HepG2 (cell line): ENCODE results near the gene CCNT2. TPM values are rescaled to one million over a fixed set of nuclear protein-coding genes. Genes with fewer than 3 reads are reported as not detected.

Source experiments
- FOSL2 ChIP-seq: sonication (generic); formaldehyde crosslinking; IDR thresholded peaks from 2 replicates; pipeline ENCODE4 v1.4.0; 2020; ENCODE audit warnings: missing genetic modification reagents
- KDM6A ChIP-seq: IDR thresholded peaks from 2 replicates; pipeline ENCODE4 v1.6.1; 2016; ENCODE audit warnings: low read depth
- KLF12 ChIP-seq: sonication (generic); formaldehyde crosslinking; IDR thresholded peaks from 2 replicates; pipeline ENCODE4 v1.4.0; 2020; ENCODE audit warnings: missing genetic modification reagents, borderline replicate concordance
- NFKB2 ChIP-seq: sonication (generic); formaldehyde crosslinking; IDR thresholded peaks from 2 replicates; pipeline ENCODE4 v1.4.0; 2020; ENCODE audit warnings: missing genetic modification reagents, borderline replicate concordance
- PBX2 ChIP-seq: IDR thresholded peaks from 2 replicates; pipeline ENCODE4 v1.6.1; 2016; ENCODE audit warnings: control low read depth
- PRDM4 ChIP-seq: sonication (generic); formaldehyde crosslinking; IDR thresholded peaks from 2 replicates; pipeline ENCODE4 v1.9.0; 2021; ENCODE audit warnings: missing genetic modification reagents, borderline replicate concordance
- RFX1 ChIP-seq: fragments of 450-650 bp; IDR thresholded peaks from 2 replicates; pipeline ENCODE4 v1.6.1; 2017
- SOX5 ChIP-seq: IDR thresholded peaks from 2 replicates; pipeline ENCODE4 v1.6.1; 2016; ENCODE audit warnings: borderline replicate concordance
- SOX6 ChIP-seq, 2 experiments: fragments of 450-650 bp in 1 of 2; sonication (generic) in 1 of 2; formaldehyde crosslinking in 1 of 2; IDR thresholded peaks; 2 replicates each; pipeline versions ENCODE4 v1.4.0 to v1.6.1; 2017 to 2020; ENCODE audit warnings: antibody characterized with exemption in 1 of 2, mild to moderate bottlenecking in 1 of 2, missing genetic modification reagents in 1 of 2
- TBX3 ChIP-seq: fragments of 450-650 bp; IDR thresholded peaks from 2 replicates; pipeline ENCODE4 v1.6.1; 2017; ENCODE audit warnings: antibody characterized with exemption, mild to moderate bottlenecking, inconsistent platforms, borderline replicate concordance
- ZNF569 ChIP-seq: sonication (generic); formaldehyde crosslinking; IDR thresholded peaks from 2 replicates; pipeline ENCODE4 v1.5.0; 2020; ENCODE audit warnings: mild to moderate bottlenecking, missing genetic modification reagents, moderate library complexity, borderline replicate concordance
- polyA plus RNA-seq, 8 experiments: library from polyadenylated mRNA; depleted of rRNA in 3 of 8; stranded (reverse) in 7 of 8; unstranded in 1 of 8; fragments of >200 nt; fragmentation: Illumina TruSeq in 4 of 8; extraction: Trizol in 4 of 8; gene quantifications; 2 replicates each; pipeline versions ENCODE4 v1.2.1 to v1.2.3, GENCODE V29; 2011 to 2016; ENCODE audit warnings: low read depth in 4 of 8, missing spikeins in 1 of 8, mixed read lengths in 1 of 8; ENCODE audit not compliant: insufficient read depth in 1 of 8
- total RNA-seq, 5 experiments: library from RNA; depleted of rRNA; stranded (reverse); fragments of >200 nt; fragmentation: Illumina TruSeq; extraction: Trizol; gene quantifications; 2 replicates each; pipeline ENCODE4 v1.2.3, GENCODE V29; 2016; ENCODE audit warnings: low read depth in 1 of 5
- TF ChIP-seq, protein P1 (sequence below), 2 experiments: sonication (generic) in 1 of 2; formaldehyde crosslinking in 1 of 2; IDR thresholded peaks; 2 replicates each; pipeline versions ENCODE4 v1.4.0 to v1.6.1; 2016 to 2020; ENCODE audit warnings: borderline replicate concordance in 1 of 2, low read depth in 1 of 2, mild to moderate bottlenecking in 1 of 2, missing genetic modification reagents in 1 of 2
- TF ChIP-seq, protein P2 (sequence below): sonication (generic); formaldehyde crosslinking; IDR thresholded peaks from 2 replicates; pipeline ENCODE4 v1.8.0; 2022; ENCODE audit warnings: missing genetic modification reagents, mild to moderate bottlenecking, moderate library complexity, borderline replicate concordance
- TF ChIP-seq, protein P3 (sequence below): sonication (generic); formaldehyde crosslinking; IDR thresholded peaks from 2 replicates; pipeline ENCODE4 v1.5.0; 2020; ENCODE audit warnings: mild to moderate bottlenecking, missing genetic modification reagents

Gene CCNT2
- total and polyA plus RNA-seq, 2 of the 13 experiments (the other 11 are each of a cell fraction or from before 2014, with no cell fraction given): 22.1 to 34.4 TPM

GRCh38 chr2:134917888-134918525 is 615 bp upstream of the CCNT2 start (continued):
- TF ChIP-seq, protein P1, sequence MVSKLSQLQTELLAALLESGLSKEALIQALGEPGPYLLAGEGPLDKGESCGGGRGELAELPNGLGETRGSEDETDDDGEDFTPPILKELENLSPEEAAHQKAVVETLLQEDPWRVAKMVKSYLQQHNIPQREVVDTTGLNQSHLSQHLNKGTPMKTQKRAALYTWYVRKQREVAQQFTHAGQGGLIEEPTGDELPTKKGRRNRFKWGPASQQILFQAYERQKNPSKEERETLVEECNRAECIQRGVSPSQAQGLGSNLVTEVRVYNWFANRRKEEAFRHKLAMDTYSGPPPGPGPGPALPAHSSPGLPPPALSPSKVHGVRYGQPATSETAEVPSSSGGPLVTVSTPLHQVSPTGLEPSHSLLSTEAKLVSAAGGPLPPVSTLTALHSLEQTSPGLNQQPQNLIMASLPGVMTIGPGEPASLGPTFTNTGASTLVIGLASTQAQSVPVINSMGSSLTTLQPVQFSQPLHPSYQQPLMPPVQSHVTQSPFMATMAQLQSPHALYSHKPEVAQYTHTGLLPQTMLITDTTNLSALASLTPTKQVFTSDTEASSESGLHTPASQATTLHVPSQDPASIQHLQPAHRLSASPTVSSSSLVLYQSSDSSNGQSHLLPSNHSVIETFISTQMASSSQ (IDR thresholded peaks at IDR 0.05; ENCODE audit: low read depth): peak; percentile 10; the same call in 1 of the 2 replicates
- TF ChIP-seq, protein P1 (CRISPR knock-in tag; IDR thresholded peaks at IDR 0.05; ENCODE audit: borderline replicate concordance): peak; percentile 14; the same call in 1 of the 2 replicates
- TF ChIP-seq SOX5 (CRISPR knock-in tag) (no peak), FOSL2 (no peak; the same call in 1 of the 2 replicates), NFKB2 (CRISPR knock-in tag) (0 out of 2 replicates have a peak, but pooled peaks have one; percentile 1), KDM6A (no peak), SOX6 (IDR thresholded peaks at IDR 0.05) (no peak), SOX6 (CRISPR knock-in tag; IDR thresholded peaks at IDR 0.05) (no peak), PRDM4 (CRISPR knock-in tag) (no peak), RFX1 (no peak), PBX2 (no peak), ZNF569 (CRISPR knock-in tag) (0 out of 2 replicates have a peak, but pooled peaks have one; percentile 67), TBX3 (no peak), KLF12 (no peak)
- TF ChIP-seq, protein P2, sequence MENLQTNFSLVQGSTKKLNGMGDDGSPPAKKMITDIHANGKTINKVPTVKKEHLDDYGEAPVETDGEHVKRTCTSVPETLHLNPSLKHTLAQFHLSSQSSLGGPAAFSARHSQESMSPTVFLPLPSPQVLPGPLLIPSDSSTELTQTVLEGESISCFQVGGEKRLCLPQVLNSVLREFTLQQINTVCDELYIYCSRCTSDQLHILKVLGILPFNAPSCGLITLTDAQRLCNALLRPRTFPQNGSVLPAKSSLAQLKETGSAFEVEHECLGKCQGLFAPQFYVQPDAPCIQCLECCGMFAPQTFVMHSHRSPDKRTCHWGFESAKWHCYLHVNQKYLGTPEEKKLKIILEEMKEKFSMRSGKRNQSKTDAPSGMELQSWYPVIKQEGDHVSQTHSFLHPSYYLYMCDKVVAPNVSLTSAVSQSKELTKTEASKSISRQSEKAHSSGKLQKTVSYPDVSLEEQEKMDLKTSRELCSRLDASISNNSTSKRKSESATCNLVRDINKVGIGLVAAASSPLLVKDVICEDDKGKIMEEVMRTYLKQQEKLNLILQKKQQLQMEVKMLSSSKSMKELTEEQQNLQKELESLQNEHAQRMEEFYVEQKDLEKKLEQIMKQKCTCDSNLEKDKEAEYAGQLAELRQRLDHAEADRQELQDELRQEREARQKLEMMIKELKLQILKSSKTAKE (CRISPR knock-in tag): no peak; the same call in 1 of the 2 replicates
- TF ChIP-seq, protein P3, sequence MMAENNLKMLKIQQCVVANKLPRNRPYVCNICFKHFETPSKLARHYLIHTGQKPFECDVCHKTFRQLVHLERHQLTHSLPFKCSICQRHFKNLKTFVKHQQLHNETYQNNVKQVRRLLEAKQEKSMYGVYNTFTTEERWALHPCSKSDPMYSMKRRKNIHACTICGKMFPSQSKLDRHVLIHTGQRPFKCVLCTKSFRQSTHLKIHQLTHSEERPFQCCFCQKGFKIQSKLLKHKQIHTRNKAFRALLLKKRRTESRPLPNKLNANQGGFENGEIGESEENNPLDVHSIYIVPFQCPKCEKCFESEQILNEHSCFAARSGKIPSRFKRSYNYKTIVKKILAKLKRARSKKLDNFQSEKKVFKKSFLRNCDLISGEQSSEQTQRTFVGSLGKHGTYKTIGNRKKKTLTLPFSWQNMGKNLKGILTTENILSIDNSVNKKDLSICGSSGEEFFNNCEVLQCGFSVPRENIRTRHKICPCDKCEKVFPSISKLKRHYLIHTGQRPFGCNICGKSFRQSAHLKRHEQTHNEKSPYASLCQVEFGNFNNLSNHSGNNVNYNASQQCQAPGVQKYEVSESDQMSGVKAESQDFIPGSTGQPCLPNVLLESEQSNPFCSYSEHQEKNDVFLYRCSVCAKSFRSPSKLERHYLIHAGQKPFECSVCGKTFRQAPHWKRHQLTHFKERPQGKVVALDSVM (CRISPR knock-in tag): no peak
